ENCODE measurements around the gene HSPBAP1. TPM values are rescaled to one million over a fixed set of nuclear protein-coding genes. Genes with fewer than 3 reads are reported as not detected.
"Not testable (repeated sequence)": the region's sequence is repeated elsewhere in the genome, so short reads cannot be mapped to it uniquely, and the experiment has no call there.

The HSPBAP1 gene
- total RNA-seq, 1 donor from 2014 or later: 5.5 TPM

DNA sequence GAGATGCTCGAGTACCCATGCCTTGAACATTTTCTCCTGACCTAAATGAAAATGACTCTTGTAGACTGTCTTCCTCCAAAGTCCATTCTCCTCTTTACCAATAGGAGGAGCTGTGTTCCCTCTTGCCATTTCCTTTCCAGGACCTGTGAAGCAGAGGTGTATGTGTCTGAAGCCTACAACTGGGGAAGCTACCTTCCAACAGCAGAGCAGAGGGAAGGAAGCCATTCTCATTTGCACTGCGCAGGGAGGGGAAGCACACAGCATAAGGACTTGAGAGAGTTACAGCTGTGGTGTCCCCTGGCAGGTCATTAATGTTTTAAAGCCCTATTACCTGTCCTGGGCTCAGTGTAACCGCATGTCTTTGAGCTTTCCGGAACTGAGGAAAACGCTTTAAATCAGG is 38.7 kb downstream of the HSPBAP1 start:
- intact Hi-C loops (cut with DNase I): no loop called here
- ATAC-seq (ENCODE audit: poor library complexity) (no peak), DNase-seq (no peak)

DNA sequence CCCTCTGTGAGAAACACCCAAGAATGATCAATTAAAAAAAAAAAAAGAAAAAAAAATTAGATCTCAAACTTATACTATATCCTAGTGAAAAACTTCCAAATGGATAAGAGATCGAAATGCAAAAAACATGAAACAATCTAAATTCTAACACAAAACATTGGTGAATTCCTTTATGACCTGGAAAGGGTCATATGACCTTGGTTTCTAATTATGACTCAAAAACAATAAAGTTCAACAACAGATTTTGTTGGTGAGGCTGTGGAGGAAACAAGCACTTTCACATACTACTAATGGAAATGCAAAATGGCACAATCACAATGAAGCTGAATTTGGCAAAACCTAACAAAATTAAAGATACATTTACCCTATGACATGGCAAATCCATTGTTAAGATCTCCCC is 45.3 kb downstream of the HSPBAP1 start:
- ATAC-seq (ENCODE audit: poor library complexity): no peak
- intact Hi-C loops (cut with DNase I): no loop called here
- no peak for DNase-seq

- intact Hi-C loops (cut with DNase I); DNase-seq; ATAC-seq (ENCODE audit: poor library complexity): not testable (repeated sequence)
Measured at GRCh38 chr3:122747295-122747694, 46.3 kb downstream of the HSPBAP1 start.

GRCh38 chr3:122745369-122746021 is 48.1 kb downstream of the HSPBAP1 start:
- ATAC-seq (ENCODE audit: poor library complexity) (no peak), DNase-seq (no peak)
- intact Hi-C loops (cut with DNase I): no loop called here

DNA sequence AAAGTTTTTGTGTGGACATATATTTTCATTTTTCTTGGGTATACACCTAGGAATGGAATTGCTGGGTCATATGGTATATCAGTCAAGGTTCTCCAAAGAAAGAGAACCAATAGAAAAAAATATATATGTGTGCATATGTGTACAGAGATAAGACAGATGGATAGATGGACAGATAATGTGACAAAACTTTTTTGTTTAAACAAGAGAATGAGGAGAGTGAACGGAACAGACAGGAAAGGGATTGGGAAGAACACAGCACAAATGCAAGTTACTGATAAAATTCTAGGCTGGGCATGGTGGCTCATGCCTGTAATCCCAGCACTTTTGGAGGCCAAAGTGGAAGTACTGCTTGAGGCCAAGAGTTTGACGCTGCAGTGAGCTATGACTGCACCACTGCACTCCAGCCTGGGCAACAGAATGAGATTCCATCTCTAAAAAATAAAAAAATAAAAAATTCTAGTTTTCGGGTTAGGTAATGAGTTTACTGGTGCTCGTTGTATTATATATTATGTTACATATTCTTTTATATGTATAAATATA is 50.0 kb downstream of the HSPBAP1 start:
- intact Hi-C loops (cut with DNase I): no loop called here

GRCh38 chr3:122742234-122742633 is 51.4 kb downstream of the HSPBAP1 start:
- no peak for DNase-seq
- intact Hi-C loops (cut with DNase I): no loop called here

More for the DNA sequence above, 50.0 kb downstream of the HSPBAP1 start:
- ATAC-seq (ENCODE audit: poor library complexity): no peak
- DNase-seq: no peak

DNA sequence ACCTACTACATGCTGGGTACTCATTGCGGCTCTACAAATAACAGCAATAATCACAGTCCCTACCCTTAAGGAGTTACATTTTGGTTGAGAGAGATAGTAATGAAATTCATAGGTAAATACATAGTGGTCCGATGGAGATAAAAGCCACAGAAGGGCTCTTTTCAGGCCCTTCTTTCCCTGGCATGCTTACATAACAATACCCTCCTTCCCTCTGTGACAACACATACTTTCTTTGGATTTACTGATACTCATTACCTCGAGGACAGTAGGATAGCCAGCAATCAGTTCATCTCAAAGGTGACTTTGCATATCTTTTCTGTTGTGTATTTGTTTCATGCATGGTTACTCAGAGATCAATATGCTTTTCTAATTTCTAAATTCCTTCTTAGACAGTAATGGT is 54.5 kb downstream of the HSPBAP1 start:
- intact Hi-C loops (cut with DNase I): no loop called here
- no peak for DNase-seq
- no peak for ATAC-seq (ENCODE audit: poor library complexity)

More at GRCh38 chr3:122742234-122742633, 51.4 kb downstream of the HSPBAP1 start:
- no peak for ATAC-seq (ENCODE audit: poor library complexity)

- ATAC-seq (ENCODE audit: poor library complexity); intact Hi-C loops (cut with DNase I); DNase-seq: not testable (repeated sequence)
Measured at GRCh38 chr3:122732682-122733525, 60.7 kb downstream of the HSPBAP1 start.

- ATAC-seq (ENCODE audit: poor library complexity) (no peak), DNase-seq (no peak)
- intact Hi-C loops (cut with DNase I): no loop called here
Measured at GRCh38 chr3:122730240-122730639, 63.4 kb downstream of the HSPBAP1 start.

- DNase-seq (no peak), ATAC-seq (ENCODE audit: poor library complexity) (no peak)
- intact Hi-C loops (cut with DNase I): no loop called here
Measured at GRCh38 chr3:122728756-122729514, 64.7 kb downstream of the HSPBAP1 start.

DNA sequence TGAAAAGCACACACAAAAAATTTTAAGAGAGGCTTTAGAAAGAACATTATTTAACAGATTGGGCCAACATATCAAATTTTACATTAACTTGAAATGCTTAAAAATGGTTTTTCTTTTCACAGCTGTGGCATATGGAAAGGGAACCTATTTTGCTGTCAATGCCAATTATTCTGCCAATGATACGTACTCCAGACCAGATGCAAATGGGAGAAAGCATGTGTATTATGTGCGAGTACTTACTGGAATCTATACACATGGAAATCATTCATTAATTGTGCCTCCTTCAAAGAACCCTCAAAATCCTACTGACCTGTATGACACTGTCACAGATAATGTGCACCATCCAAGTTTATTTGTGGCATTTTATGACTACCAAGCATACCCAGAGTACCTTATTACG is 65.4 kb downstream of the HSPBAP1 start:
- ATAC-seq (ENCODE audit: poor library complexity) (no peak), DNase-seq (no peak)
- intact Hi-C loops (cut with DNase I): no loop called here

DNA sequence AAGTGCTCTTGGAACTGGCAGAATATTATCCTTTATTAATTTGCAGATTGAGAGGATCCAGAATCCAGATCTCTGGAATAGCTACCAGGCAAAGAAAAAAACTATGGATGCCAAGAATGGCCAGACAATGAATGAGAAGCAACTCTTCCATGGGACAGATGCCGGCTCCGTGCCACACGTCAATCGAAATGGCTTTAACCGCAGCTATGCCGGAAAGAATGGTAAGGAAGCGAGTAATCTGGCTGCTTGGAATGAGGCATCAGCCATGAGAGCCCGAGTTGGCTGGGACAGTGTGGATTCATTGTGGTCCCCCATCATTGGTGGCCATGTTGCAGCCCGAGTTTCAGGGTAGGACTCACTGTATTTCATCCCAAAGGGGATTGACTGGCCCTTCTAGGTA is 65.9 kb downstream of the HSPBAP1 start:
- no peak for DNase-seq
- intact Hi-C loops (cut with DNase I): no loop called here
- ATAC-seq (ENCODE audit: poor library complexity): no peak

- intact Hi-C loops (cut with DNase I): no loop called here
- no peak for ATAC-seq (ENCODE audit: poor library complexity)
- no peak for DNase-seq
Measured at GRCh38 chr3:122727294-122727693, 66.3 kb downstream of the HSPBAP1 start.

- intact Hi-C loops (cut with DNase I): no loop called here
- DNase-seq: no peak
- ATAC-seq (ENCODE audit: poor library complexity): no peak
Measured at GRCh38 chr3:122725106-122725505, 68.5 kb downstream of the HSPBAP1 start.

- DNase-seq: no peak
- no peak for ATAC-seq (ENCODE audit: poor library complexity)
- intact Hi-C loops (cut with DNase I): no loop called here
Measured at GRCh38 chr3:122719273-122719921, 74.2 kb downstream of the HSPBAP1 start.

DNA sequence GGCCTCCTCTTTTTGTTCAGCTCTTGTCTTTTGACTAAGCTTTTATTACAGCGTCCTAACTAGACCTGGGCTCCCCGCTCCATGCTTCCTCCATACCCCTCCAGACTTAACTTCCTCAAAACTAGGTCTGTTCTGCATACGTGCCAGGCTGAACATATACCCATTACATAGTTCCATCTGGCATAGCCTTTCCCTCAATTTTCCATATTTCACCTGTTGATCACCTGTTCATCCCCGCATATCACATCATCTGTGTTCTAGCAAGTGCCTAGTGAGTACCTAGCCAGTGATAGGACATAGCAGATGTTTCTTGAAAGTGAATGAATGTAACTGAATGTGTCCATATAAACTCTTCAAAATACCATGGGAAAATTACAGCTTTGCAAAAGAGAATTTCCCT is 77.0 kb downstream of the HSPBAP1 start:
- intact Hi-C loops (cut with DNase I): no loop called here
- no peak for DNase-seq
- no peak for ATAC-seq (ENCODE audit: poor library complexity)

- intact Hi-C loops (cut with DNase I): no loop called here
- no peak for DNase-seq
- ATAC-seq (ENCODE audit: poor library complexity): no peak
Measured at GRCh38 chr3:122714273-122714672, 79.4 kb downstream of the HSPBAP1 start.

DNA sequence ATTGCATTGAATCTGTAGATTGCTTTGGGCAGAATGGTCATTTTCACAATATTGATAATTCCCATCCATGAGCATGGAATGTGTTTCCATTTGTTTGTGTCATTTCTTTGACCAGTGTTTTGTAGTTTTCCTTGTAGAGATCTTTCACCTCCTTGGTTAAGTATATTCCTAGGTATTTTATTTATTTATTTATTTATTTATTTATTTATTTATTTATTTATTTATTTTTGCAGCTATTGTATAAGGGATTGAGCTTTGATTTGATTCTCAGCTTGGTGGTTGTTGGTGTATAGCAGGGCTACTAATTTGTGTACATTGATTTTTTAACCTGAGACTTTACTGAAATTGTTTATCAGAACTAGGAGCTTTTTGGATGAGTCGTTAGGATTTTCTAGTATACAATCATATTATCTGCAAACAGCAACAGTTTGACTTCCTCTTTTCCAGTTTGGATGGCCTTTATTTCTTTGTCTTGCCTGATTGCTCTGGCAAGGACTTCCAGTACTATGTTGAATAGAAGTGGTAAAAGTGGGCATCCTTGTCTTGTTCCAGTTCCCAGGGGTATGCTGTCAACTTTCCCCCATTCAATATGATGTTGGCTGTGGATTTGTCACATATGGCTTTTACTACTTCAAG is 82.9 kb downstream of the HSPBAP1 start:
- DNase-seq; ATAC-seq (ENCODE audit: poor library complexity); intact Hi-C loops (cut with DNase I): not testable (repeated sequence)

Measured in Right ventricle myocardium superior (tissue), 1 donor.